ENCODE data around the gene TRPV2.

Gene TRPV2

GRCh38 chr17:16460796-16461605, 45.6 kb downstream of the TRPV2 start:
- DNase-seq, result no peak

- DNase-seq, result no peak
Measured at GRCh38 chr17:16461606-16461866, 46.2 kb downstream of the TRPV2 start.

GRCh38 chr17:16462070-16462864, 46.9 kb downstream of the TRPV2 start:
- no peak for DNase-seq

- no peak for DNase-seq
Measured at GRCh38 chr17:16463358-16464302, 48.3 kb downstream of the TRPV2 start.

GRCh38 chr17:16464303-16465051, 49.1 kb downstream of the TRPV2 start:
- no peak for DNase-seq

GRCh38 chr17:16465052-16465312, 49.6 kb downstream of the TRPV2 start:
- DNase-seq, result no peak

GRCh38 chr17:16465861-16466338, 50.5 kb downstream of the TRPV2 start:
- DNase-seq, result no peak

DNA sequence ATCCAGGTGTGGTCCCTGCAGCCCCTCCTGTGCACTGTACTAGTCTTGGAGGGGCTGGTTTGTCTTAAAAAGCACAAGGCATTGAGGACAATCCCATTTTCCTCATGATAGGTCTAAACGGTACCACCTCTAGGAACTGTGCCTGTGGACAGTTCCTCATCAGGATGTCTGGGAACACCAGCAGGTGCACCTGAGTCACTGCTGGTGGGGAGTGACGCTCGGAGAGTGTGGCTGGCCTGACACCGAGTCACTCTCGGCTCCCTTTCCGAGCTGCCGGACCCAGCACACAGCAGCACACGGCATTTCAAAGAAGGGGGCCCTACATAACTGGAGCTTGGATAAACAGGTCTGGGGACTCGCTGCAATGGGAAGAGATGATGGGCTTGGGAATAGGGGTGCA, 51.0 kb downstream of the TRPV2 start:
- no peak for DNase-seq

GRCh38 chr17:16467044-16467443, 51.7 kb downstream of the TRPV2 start:
- DNase-seq, result no peak

DNA sequence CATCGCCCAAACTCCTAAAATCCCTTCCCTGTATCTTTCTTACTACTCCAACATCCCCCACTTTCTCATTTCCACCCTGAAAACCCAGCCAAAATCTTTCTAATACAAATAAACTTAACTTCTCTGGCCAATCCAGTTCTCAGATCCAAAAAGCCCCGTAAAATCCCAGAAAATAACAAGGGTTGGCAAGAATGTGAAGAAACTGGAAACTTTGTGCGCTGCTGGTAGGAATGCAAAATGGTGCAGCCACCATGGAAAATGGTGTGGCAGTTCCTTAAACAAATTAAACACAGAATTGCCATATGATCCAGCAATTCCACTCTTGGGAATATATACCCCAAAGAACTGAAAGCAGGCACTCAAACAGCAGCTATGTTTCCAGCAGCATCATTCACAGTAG, 52.5 kb downstream of the TRPV2 start:
- no peak for DNase-seq

- DNase-seq, result no peak
Measured at GRCh38 chr17:16468428-16468992, 53.1 kb downstream of the TRPV2 start.

DNA sequence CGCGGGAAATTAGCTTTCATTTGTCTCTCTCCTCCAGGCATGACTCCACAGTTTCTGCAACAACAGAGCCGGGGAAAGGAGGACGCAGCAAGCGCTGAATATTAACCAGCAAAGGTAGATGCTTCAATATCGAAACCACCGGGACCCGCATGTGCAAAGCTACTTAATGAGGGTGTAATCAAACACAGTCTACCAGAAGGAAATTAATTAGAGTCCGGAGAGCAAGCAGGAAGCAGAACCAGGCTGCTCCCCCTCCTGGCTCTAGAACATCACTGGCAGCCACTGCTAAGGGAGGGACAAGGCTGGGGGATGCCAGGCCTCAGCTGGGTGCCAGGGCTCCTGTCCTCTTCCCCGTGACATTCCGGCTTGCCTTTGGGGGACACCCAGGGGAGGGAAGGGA, 54.9 kb downstream of the TRPV2 start:
- DNase-seq, result no peak

- no peak for DNase-seq
Measured at GRCh38 chr17:16471295-16471694, 55.9 kb downstream of the TRPV2 start.

DNA sequence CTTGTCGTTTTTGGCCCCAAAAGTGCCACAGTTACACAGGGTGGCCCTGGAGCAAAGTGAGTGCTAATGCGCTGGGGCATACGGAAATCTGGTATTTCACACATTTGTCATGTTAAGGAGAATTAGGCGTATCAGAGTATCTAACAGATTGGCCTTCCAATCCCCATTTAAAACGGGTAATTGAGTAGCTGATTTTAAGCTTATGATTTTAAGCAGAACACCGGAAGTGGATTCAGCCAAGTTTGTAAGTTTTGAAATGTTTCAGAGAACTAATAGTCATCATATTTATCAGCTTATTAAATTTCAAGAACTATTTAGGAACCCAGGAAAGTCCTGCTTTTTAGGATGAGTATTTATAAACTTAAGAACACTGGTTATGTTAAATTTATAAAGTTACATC, 57.2 kb downstream of the TRPV2 start:
- no peak for DNase-seq

- DNase-seq, result no peak
Measured at GRCh38 chr17:16473044-16474011, 58.0 kb downstream of the TRPV2 start.

GRCh38 chr17:16474012-16474725, 58.8 kb downstream of the TRPV2 start:
- no peak for DNase-seq

DNA sequence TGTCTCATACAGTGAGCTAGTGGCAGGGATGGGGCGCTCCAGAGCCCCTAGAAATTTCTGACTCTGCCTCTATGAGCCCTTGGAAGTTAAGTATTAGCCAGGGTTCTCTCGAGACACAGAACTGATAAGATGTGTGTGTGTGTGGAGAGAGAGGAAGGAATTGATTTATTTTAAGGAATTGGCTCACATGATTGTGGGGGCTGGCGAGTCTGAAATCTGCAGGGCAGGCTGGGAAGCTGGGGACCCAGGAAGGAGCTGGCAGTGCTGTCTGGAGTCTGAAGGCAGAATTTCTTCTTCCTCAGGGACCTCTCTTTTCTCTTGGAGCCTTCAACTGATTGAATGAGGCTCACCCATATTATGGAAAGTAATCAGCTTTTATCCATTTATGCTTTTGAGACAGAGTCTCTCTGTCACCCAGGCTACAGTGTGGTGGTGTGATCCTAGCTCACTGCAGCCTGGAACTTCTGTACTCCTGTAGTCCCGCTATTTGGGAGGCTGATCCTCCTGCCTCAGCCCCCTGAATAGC, 59.9 kb downstream of the TRPV2 start:
- no peak for DNase-seq

- DNase-seq, result no peak
Measured at GRCh38 chr17:16477255-16477654, 61.9 kb downstream of the TRPV2 start.

DNA sequence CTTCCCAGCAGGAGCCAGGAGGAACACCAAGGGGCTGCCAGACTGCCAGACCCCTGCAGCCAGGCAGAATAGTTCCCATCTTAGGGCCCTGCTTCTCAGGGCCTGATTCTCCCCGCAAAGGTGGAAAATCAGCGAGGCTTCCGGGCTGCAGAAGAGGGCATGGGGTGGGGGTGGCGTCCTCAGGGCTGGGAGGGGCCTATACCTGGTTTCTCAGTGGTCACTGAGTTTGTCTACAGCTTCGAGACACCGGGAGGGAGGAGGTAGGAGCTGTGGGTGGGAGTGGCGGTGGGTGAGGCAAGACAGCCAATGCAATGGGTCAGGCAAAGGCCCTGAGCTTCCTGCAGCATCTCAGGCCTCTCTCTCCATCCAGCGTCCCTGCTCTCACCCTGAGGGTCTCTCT, 62.3 kb downstream of the TRPV2 start:
- DNase-seq, result no peak

- no peak for DNase-seq
Measured at GRCh38 chr17:16478649-16479048, 63.3 kb downstream of the TRPV2 start.

Measured in RPMI8226 (cell line).